ENCODE data around the gene C3AR1. TPM values are rescaled to one million over a fixed set of nuclear protein-coding genes. Genes with fewer than 3 reads are reported as not detected.
A peak's percentile ranks its signal among the peaks of the same experiment; 100 is the strongest.
"Not testable (repeated sequence)": the region's sequence is repeated elsewhere in the genome, so short reads cannot be mapped to it uniquely, and the experiment has no call there.

The C3AR1 gene
- total and polyA plus RNA-seq, 2 of the 13 experiments (the other 11 are each of a cell fraction or from before 2014, with no cell fraction given) = not detected

- H4K20me1 ChIP-seq (ENCODE audit: insufficient read depth, low read length) = no peaks in the 10 kb centered on the region
- no TSS peak for BruUV-seq (replicated peaks)
- H3K9me3 ChIP-seq (ENCODE audit: low read length) = no peaks in the 10 kb centered on the region
- POLR2A ChIA-PET = no interaction called here
- H2AFZ ChIP-seq (ENCODE audit: low read length) = no peak overlapping the region
- whole genome bisulfite sequencing (ENCODE audit: low lambda C conversion rate) = 89% methylated on average over 2 of the region's 2 CpGs
- H3K4me3 ChIP-seq (replicated peaks in 1 of 3; ENCODE audit: insufficient read depth in 1 of 3, low read depth in 2 of 3, low read length in 3 of 3) = no peak overlapping the region
- H3K27me3 ChIP-seq (ENCODE audit: control insufficient read depth in 1 of 2, insufficient read depth in 2 of 2, low read length in 2 of 2) = no peaks in the 10 kb centered on the region
- DNase-seq (ENCODE audit: low spot score) (no peak), FAIRE-seq (no peak), ATAC-seq (no peak)
- H3K79me2 ChIP-seq (ENCODE audit: insufficient read depth, low read length) = peaks cover 20% of the 10 kb centered on the region
- CTCF ChIA-PET (ENCODE audit: low intra/inter-chr PET ratio, low total read pairs) = no interaction called here
- no peak overlapping the region for H3K9ac ChIP-seq (ENCODE audit: insufficient read depth, low read depth, low read length)
- intact Hi-C loops (cut with micrococcal nuclease; ENCODE audit: unreplicated experiment) = no loop called here
- TF ChIP-seq SUZ12 (IDR thresholded peaks at IDR 0.05; ENCODE audit: low read depth, low read length) (no peak), ZNF354B (CRISPR knock-in tag; IDR thresholded peaks at IDR 0.05) (no peak), ZNF703 (CRISPR knock-in tag; IDR thresholded peaks at IDR 0.05; ENCODE audit: borderline replicate concordance) (no peak)
- TF ChIP-seq, protein P1, sequence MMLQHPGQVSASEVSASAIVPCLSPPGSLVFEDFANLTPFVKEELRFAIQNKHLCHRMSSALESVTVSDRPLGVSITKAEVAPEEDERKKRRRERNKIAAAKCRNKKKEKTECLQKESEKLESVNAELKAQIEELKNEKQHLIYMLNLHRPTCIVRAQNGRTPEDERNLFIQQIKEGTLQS (CRISPR knock-in tag; IDR thresholded peaks at IDR 0.05) = no peak
- no peak overlapping the region for H3K27ac ChIP-seq (ENCODE audit: extremely low read length, insufficient read depth, low read length)
- peaks cover 8 to 32% of the 10 kb centered on the region in 2 experiments for H3K36me3 ChIP-seq (replicated peaks in 1 of 2; ENCODE audit: control insufficient read depth in 1 of 2, insufficient read depth in 2 of 2, low read length in 2 of 2)
- in situ Hi-C loops (cut with HindIII; ENCODE audit: extremely low pct_ligation_motif_present, low pct_unique_long_range_greater_than_20kb) = no loop called here
- no peak overlapping the region for H3K4me2 ChIP-seq (ENCODE audit: low read depth, low read length)
- peaks cover 18% of the 10 kb centered on the region for H3K4me1 ChIP-seq (ENCODE audit: insufficient read depth, low read length)
Observed at GRCh38 chr12:8087666-8088065, 21.5 kb upstream of the C3AR1 start.

- H3K4me3 ChIP-seq (replicated peaks in 1 of 3; ENCODE audit: insufficient read depth in 1 of 3, low read depth in 2 of 3, low read length in 3 of 3); H2AFZ ChIP-seq (ENCODE audit: low read length); H3K9ac ChIP-seq (ENCODE audit: insufficient read depth, low read depth, low read length); H3K9me3 ChIP-seq (ENCODE audit: low read length); in situ Hi-C loops (cut with HindIII; ENCODE audit: extremely low pct_ligation_motif_present, low pct_unique_long_range_greater_than_20kb); H3K27me3 ChIP-seq (ENCODE audit: control insufficient read depth in 1 of 2, insufficient read depth in 2 of 2, low read length in 2 of 2); H4K20me1 ChIP-seq (ENCODE audit: insufficient read depth, low read length); H3K27ac ChIP-seq (ENCODE audit: extremely low read length, insufficient read depth, low read length); H3K36me3 ChIP-seq (replicated peaks in 1 of 2; ENCODE audit: control insufficient read depth in 1 of 2, insufficient read depth in 2 of 2, low read length in 2 of 2); ATAC-seq; BruUV-seq (replicated peaks); DNase-seq (ENCODE audit: low spot score); FAIRE-seq; CTCF ChIA-PET (ENCODE audit: low intra/inter-chr PET ratio, low total read pairs); POLR2A ChIA-PET: not testable (repeated sequence)
- H3K79me2 ChIP-seq (ENCODE audit: insufficient read depth, low read length) = peaks cover 29% of the 10 kb centered on the region
- peak overlapping the region; percentile 81; the same call in 1 of the 2 replicates for H3K4me2 ChIP-seq (ENCODE audit: low read depth, low read length)
- intact Hi-C loops (cut with micrococcal nuclease; ENCODE audit: unreplicated experiment) = loop anchor here (5.0 kb wide), 1 partner anchor 52 kb away; the partner anchor contains the start of gene FOXJ2
- TF ChIP-seq, protein P2, sequence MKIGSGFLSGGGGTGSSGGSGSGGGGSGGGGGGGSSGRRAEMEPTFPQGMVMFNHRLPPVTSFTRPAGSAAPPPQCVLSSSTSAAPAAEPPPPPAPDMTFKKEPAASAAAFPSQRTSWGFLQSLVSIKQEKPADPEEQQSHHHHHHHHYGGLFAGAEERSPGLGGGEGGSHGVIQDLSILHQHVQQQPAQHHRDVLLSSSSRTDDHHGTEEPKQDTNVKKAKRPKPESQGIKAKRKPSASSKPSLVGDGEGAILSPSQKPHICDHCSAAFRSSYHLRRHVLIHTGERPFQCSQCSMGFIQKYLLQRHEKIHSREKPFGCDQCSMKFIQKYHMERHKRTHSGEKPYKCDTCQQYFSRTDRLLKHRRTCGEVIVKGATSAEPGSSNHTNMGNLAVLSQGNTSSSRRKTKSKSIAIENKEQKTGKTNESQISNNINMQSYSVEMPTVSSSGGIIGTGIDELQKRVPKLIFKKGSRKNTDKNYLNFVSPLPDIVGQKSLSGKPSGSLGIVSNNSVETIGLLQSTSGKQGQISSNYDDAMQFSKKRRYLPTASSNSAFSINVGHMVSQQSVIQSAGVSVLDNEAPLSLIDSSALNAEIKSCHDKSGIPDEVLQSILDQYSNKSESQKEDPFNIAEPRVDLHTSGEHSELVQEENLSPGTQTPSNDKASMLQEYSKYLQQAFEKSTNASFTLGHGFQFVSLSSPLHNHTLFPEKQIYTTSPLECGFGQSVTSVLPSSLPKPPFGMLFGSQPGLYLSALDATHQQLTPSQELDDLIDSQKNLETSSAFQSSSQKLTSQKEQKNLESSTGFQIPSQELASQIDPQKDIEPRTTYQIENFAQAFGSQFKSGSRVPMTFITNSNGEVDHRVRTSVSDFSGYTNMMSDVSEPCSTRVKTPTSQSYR (CRISPR knock-in tag; IDR thresholded peaks at IDR 0.05; ENCODE audit: borderline replicate concordance) = peak; percentile 63; the same call in 1 of the 2 replicates
- peaks cover 29% of the 10 kb centered on the region for H3K4me1 ChIP-seq (ENCODE audit: insufficient read depth, low read length)
- 83% methylated on average over 3 of the region's 3 CpGs for WGBS (ENCODE audit: low lambda C conversion rate)
Observed at GRCh38 chr12:8084351-8084750, 18.2 kb upstream of the C3AR1 start.

Measured in HepG2 (cell line).